Tibial nerve (tissue), 3 donors: ENCODE data around the gene CCDC61.

Experiments
- CTCF ChIP-seq, 5 experiments: fragments of 200-600 bp in 3 of 5; fragments of 450-650 bp in 2 of 5; sonication (generic) in 3 of 5; IDR thresholded peaks; one replicate each; pipeline ENCODE4 v1.5.1; 2016 to 2019; ENCODE audit warnings: antibody characterized with exemption in 5 of 5, mild to moderate bottlenecking in 3 of 5, moderate library complexity in 2 of 5
- POLR2A ChIP-seq, 2 donors: fragments of 450-650 bp; IDR thresholded peaks; one replicate each; pipeline ENCODE4 v1.6.1; 2017; ENCODE audit warnings: antibody characterized with exemption in 2 of 2, mild to moderate bottlenecking in 2 of 2, moderate library complexity in 2 of 2

DNA sequence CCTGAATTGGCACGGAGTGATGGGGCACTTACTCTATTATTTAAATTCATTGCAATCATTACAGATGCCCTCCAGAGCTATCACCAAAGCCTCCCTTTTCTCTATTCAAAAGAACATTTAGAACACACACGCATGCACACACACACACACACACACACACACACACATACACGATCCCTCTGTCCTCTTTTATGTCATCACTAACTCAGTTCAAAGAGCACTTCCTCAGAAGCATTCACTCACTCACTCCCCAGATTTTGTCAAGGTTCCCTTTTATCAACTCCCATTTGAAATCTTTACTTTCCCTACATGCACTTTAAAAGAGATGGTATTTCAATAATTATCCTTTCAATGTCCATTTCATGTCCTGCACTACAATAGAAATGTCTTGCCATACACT is 67.9 kb downstream of the CCDC61 start:
- TF ChIP-seq POLR2A (IDR thresholded peaks at IDR 0.05) = no peak
- no peak for TF ChIP-seq CTCF (IDR thresholded peaks at IDR 0.05)
